Measurements from ENCODE around the gene HSH2D. TPM values are rescaled to one million over a fixed set of nuclear protein-coding genes. Genes with fewer than 3 reads are reported as not detected.

Gene HSH2D
- total and polyA plus RNA-seq, 10 of the 15 experiments (the other 5 are each of a cell fraction or from before 2014, with no cell fraction given), result 22.0 to 145 (median 89.3) TPM

DNA sequence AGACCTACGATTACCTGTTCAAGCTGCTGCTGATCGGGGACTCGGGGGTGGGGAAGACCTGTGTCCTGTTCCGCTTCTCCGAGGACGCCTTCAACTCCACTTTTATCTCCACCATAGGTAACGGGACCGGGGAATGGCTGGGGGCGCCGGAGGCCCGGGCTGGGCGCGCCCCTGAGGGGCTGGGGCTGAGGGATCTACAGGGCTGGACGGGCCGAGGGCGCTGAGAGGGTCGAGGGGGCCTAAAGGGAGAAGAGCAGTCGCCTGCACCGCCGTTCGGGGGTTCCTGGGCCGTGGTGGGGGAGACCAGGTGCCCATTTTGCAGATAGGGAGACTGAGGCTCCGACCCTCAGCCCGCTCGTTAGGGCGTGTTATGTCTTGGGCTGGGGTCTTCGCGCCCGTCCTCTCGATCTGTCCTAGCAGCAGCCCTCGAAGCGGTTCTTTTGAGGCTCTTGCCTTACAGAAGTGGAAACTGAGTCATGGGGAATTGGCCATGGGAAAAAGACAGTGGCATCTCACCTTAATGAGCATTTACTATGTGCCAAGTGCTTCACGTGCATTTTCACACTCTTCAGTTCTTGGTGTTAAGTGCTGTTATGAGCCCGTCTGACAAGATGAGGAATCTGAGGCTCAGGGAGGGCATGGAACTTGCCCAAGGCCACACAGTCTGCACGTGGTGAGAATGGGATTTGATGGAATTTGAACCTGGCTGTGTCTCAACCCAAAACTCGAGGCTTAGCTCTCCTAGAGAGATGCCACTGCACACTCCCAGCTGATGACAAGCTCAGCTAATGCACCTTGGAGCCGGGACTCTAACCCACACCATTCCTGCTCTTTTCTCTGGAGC is 31.4 kb upstream of the HSH2D start (continued):
- TF ChIP-seq, protein P1, sequence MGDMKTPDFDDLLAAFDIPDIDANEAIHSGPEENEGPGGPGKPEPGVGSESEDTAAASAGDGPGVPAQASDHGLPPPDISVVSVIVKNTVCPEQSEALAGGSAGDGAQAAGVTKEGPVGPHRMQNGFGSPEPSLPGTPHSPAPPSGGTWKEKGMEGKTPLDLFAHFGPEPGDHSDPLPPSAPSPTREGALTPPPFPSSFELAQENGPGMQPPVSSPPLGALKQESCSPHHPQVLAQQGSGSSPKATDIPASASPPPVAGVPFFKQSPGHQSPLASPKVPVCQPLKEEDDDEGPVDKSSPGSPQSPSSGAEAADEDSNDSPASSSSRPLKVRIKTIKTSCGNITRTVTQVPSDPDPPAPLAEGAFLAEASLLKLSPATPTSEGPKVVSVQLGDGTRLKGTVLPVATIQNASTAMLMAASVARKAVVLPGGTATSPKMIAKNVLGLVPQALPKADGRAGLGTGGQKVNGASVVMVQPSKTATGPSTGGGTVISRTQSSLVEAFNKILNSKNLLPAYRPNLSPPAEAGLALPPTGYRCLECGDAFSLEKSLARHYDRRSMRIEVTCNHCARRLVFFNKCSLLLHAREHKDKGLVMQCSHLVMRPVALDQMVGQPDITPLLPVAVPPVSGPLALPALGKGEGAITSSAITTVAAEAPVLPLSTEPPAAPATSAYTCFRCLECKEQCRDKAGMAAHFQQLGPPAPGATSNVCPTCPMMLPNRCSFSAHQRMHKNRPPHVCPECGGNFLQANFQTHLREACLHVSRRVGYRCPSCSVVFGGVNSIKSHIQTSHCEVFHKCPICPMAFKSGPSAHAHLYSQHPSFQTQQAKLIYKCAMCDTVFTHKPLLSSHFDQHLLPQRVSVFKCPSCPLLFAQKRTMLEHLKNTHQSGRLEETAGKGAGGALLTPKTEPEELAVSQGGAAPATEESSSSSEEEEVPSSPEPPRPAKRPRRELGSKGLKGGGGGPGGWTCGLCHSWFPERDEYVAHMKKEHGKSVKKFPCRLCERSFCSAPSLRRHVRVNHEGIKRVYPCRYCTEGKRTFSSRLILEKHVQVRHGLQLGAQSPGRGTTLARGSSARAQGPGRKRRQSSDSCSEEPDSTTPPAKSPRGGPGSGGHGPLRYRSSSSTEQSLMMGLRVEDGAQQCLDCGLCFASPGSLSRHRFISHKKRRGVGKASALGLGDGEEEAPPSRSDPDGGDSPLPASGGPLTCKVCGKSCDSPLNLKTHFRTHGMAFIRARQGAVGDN (IDR thresholded peaks at IDR 0.05), result no peak
- TF ChIP-seq, protein P2, sequence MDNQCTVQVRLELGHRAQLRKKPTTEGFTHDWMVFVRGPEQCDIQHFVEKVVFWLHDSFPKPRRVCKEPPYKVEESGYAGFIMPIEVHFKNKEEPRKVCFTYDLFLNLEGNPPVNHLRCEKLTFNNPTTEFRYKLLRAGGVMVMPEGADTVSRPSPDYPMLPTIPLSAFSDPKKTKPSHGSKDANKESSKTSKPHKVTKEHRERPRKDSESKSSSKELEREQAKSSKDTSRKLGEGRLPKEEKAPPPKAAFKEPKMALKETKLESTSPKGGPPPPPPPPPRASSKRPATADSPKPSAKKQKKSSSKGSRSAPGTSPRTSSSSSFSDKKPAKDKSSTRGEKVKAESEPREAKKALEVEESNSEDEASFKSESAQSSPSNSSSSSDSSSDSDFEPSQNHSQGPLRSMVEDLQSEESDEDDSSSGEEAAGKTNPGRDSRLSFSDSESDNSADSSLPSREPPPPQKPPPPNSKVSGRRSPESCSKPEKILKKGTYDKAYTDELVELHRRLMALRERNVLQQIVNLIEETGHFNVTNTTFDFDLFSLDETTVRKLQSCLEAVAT (IDR thresholded peaks at IDR 0.05), result peak; percentile 62; the same call in 1 of the 2 replicates
- TF ChIP-seq, protein P3, sequence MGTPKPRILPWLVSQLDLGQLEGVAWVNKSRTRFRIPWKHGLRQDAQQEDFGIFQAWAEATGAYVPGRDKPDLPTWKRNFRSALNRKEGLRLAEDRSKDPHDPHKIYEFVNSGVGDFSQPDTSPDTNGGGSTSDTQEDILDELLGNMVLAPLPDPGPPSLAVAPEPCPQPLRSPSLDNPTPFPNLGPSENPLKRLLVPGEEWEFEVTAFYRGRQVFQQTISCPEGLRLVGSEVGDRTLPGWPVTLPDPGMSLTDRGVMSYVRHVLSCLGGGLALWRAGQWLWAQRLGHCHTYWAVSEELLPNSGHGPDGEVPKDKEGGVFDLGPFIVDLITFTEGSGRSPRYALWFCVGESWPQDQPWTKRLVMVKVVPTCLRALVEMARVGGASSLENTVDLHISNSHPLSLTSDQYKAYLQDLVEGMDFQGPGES (IDR thresholded peaks at IDR 0.05), result no peak
- TF ChIP-seq PML (IDR thresholded peaks at IDR 0.05; ENCODE audit: low read length), result no peak
- peak; percentile 87; the same call in 1 of the 2 replicates for TF ChIP-seq POLR2AphosphoS5 (IDR thresholded peaks at IDR 0.05; ENCODE audit: low read length)
- TF ChIP-seq SPI1 (IDR thresholded peaks at IDR 0.05; ENCODE audit: borderline replicate concordance, insufficient read depth, low read depth, low read length), result no peak
- TF ChIP-seq, protein P4, sequence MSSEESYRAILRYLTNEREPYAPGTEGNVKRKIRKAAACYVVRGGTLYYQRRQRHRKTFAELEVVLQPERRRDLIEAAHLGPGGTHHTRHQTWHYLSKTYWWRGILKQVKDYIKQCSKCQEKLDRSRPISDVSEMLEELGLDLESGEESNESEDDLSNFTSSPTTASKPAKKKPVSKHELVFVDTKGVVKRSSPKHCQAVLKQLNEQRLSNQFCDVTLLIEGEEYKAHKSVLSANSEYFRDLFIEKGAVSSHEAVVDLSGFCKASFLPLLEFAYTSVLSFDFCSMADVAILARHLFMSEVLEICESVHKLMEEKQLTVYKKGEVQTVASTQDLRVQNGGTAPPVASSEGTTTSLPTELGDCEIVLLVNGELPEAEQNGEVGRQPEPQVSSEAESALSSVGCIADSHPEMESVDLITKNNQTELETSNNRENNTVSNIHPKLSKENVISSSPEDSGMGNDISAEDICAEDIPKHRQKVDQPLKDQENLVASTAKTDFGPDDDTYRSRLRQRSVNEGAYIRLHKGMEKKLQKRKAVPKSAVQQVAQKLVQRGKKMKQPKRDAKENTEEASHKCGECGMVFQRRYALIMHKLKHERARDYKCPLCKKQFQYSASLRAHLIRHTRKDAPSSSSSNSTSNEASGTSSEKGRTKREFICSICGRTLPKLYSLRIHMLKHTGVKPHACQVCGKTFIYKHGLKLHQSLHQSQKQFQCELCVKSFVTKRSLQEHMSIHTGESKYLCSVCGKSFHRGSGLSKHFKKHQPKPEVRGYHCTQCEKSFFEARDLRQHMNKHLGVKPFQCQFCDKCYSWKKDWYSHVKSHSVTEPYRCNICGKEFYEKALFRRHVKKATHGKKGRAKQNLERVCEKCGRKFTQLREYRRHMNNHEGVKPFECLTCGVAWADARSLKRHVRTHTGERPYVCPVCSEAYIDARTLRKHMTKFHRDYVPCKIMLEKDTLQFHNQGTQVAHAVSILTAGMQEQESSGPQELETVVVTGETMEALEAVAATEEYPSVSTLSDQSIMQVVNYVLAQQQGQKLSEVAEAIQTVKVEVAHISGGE (CRISPR knock-in tag; IDR thresholded peaks at IDR 0.05), result no peak
- TF ChIP-seq ASH2L (IDR thresholded peaks at IDR 0.05; ENCODE audit: borderline replicate concordance, low read depth), result no peak
- TF ChIP-seq LARP7 (IDR thresholded peaks at IDR 0.05), result peak; percentile 36; the same call in 1 of the 2 replicates
- TF ChIP-seq, protein P5, sequence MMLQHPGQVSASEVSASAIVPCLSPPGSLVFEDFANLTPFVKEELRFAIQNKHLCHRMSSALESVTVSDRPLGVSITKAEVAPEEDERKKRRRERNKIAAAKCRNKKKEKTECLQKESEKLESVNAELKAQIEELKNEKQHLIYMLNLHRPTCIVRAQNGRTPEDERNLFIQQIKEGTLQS (IDR thresholded peaks at IDR 0.05; ENCODE audit: borderline replicate concordance, extremely low read depth, low read depth, low read length), result no peak
- TF ChIP-seq BHLHE40 (IDR thresholded peaks at IDR 0.05; ENCODE audit: borderline replicate concordance in 1 of 2, low read depth in 2 of 2, low read length in 1 of 2), result no peak
- no peak for TF ChIP-seq RBBP5 (conservative IDR thresholded peaks at IDR 0.05)
- TF ChIP-seq POU2F2 (IDR thresholded peaks at IDR 0.05; ENCODE audit: borderline replicate concordance, low read depth, low read length), result 0 out of 3 replicates have a peak, but pooled peaks have one; percentile 33
- TF ChIP-seq RAD21 (IDR thresholded peaks at IDR 0.05; ENCODE audit: insufficient read depth, low read depth, low read length), result no peak
- no peak for TF ChIP-seq ZNF274 (IDR thresholded peaks at IDR 0.05; ENCODE audit: insufficient read depth, insufficient read length)
- TF ChIP-seq, protein P6, sequence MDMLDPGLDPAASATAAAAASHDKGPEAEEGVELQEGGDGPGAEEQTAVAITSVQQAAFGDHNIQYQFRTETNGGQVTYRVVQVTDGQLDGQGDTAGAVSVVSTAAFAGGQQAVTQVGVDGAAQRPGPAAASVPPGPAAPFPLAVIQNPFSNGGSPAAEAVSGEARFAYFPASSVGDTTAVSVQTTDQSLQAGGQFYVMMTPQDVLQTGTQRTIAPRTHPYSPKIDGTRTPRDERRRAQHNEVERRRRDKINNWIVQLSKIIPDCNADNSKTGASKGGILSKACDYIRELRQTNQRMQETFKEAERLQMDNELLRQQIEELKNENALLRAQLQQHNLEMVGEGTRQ (IDR thresholded peaks at IDR 0.05; ENCODE audit: borderline replicate concordance, low read depth, low read length), result no peak
- no peak for TF ChIP-seq FOXM1 (IDR thresholded peaks at IDR 0.05; ENCODE audit: low read depth, low read length)
